ENCODE measurements around the gene PPIP5K1. TPM values are rescaled to one million over a fixed set of nuclear protein-coding genes. Genes with fewer than 3 reads are reported as not detected.

PPIP5K1 gene
- total RNA-seq, 1 experiment from 2014 or later: 62.4 TPM

DNA sequence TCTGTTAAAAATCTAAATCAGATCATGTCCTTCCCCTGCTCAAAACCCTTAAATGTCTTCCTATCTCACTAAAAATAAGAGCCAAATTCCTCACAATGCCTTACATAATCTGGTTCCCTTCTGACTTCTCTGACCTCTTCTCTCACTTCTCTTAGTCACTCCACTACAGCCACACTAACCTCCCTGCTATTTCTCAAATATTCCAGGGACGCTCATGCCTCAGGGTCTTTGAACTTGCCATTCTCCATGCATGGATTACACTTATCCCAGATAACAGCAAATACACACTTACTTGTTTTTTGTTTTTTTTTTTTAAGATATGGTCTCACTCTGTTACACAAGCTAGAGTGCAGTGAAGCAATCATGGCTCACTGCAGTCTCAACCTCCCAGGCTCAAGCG lies 105.6 kb downstream of the PPIP5K1 start:
- H3K79me2 ChIP-seq (ENCODE audit: insufficient read depth, low read length): no peaks in the 10 kb centered on the region; the same call in 1 of the 2 replicates
- no peaks in the 10 kb centered on the region for H3K9me3 ChIP-seq (ENCODE audit: control insufficient read depth in 1 of 2, insufficient read depth in 1 of 2, low read depth in 1 of 2, low read length in 2 of 2)
- ATAC-seq (no peak), DNase-seq (ENCODE audit: low read depth, low spot score) (no peak)
- ChIA-PET CTCF (no interaction called here), RAD21 (ENCODE audit: low non-redundant PET in 1 of 2, low total read pairs in 2 of 2, uncharacterized antibody in 2 of 2, unreplicated experiment in 2 of 2) (no interaction called here), POLR2A (no interaction called here)
- H3K9ac ChIP-seq (ENCODE audit: low read length): no peak overlapping the region
- no peak overlapping the region for H3K4me3 ChIP-seq (replicated peaks in 1 of 2; ENCODE audit: low read depth in 1 of 2, low read length in 2 of 2)
- intact Hi-C loops (cut with micrococcal nuclease): no loop called here
- H3K4me2 ChIP-seq (ENCODE audit: low read length): no peak overlapping the region
- TF ChIP-seq YY1 (IDR thresholded peaks at IDR 0.05; ENCODE audit: extremely low read depth, insufficient replicate concordance, low read depth, low read length): no peak
- TF ChIP-seq CTCF (IDR thresholded peaks at IDR 0.05 in 2 of 3, conservative IDR thresholded peaks at IDR 0.05 in 1 of 3; ENCODE audit: borderline replicate concordance in 1 of 3, insufficient read depth in 1 of 3, low read depth in 2 of 3, low read length in 2 of 3): no peak
- H4K20me1 ChIP-seq (ENCODE audit: insufficient read depth): no peaks in the 10 kb centered on the region
- no peak overlapping the region for H2AFZ ChIP-seq (ENCODE audit: low read depth, low read length, poor library complexity, severe bottlenecking)
- H3K27ac ChIP-seq (ENCODE audit: low read depth, low read length): no peak overlapping the region
- H3K36me3 ChIP-seq (ENCODE audit: control insufficient read depth in 1 of 2, insufficient read depth in 2 of 2, low read length in 2 of 2): peaks cover 14 to 32% of the 10 kb centered on the region in 2 experiments
- no peaks in the 10 kb centered on the region for H3K27me3 ChIP-seq (ENCODE audit: insufficient read depth, low read length)
- H3K4me1 ChIP-seq (ENCODE audit: control insufficient read depth in 1 of 2, insufficient read depth in 2 of 2, low read length in 2 of 2): no peaks in the 10 kb centered on the region
- no peaks in the 10 kb centered on the region for H3K9me2 ChIP-seq (ENCODE audit: insufficient read depth)
- BruUV-seq (replicated peaks): no TSS peak

Other genes starting within 250 kb of the PPIP5K1 start
- 27.3 TPM for gene ZSCAN29, start 219.2 kb downstream of the PPIP5K1 start, total RNA-seq (2021; ENCODE audit: unreplicated experiment)
- 38.6 TPM for gene TUBGCP4, start 219.1 kb downstream of the PPIP5K1 start, total RNA-seq (2021; ENCODE audit: unreplicated experiment)
- 54.1 TPM for gene TP53BP1, start 97.1 kb downstream of the PPIP5K1 start, total RNA-seq (2021; ENCODE audit: unreplicated experiment)
- gene MAP1A, start 72.6 kb downstream of the PPIP5K1 start, total RNA-seq (2021; ENCODE audit: unreplicated experiment): 1.9 TPM
- gene CKMT1B, start 3.8 kb upstream of the PPIP5K1 start, total RNA-seq (2021; ENCODE audit: unreplicated experiment): 24.4 TPM
- 0.91 TPM for gene STRC, start 28.6 kb upstream of the PPIP5K1 start, total RNA-seq (2021; ENCODE audit: unreplicated experiment)
- 3.6 TPM for gene CATSPER2, start 58.6 kb upstream of the PPIP5K1 start, total RNA-seq (2021; ENCODE audit: unreplicated experiment)
- gene CKMT1A, start 103.7 kb upstream of the PPIP5K1 start, total RNA-seq (2021; ENCODE audit: unreplicated experiment): 21.6 TPM
- 435 TPM for gene PDIA3, start 156.2 kb upstream of the PPIP5K1 start, total RNA-seq (2021; ENCODE audit: unreplicated experiment)
- 16.2 TPM for gene ELL3, start 186.8 kb upstream of the PPIP5K1 start, total RNA-seq (2021; ENCODE audit: unreplicated experiment)
- 656 TPM for gene SERF2, start 202.1 kb upstream of the PPIP5K1 start, total RNA-seq (2021; ENCODE audit: unreplicated experiment)
- gene SERINC4, start 210.0 kb upstream of the PPIP5K1 start, total RNA-seq (2021; ENCODE audit: unreplicated experiment): 0.12 TPM
- 20.6 TPM for gene HYPK, start 210.4 kb upstream of the PPIP5K1 start, total RNA-seq (2021; ENCODE audit: unreplicated experiment)
- 32.7 TPM for gene MFAP1, start 234.5 kb upstream of the PPIP5K1 start, total RNA-seq (2021; ENCODE audit: unreplicated experiment)
- 33.0 TPM for gene WDR76, start 236.8 kb upstream of the PPIP5K1 start, total RNA-seq (2021; ENCODE audit: unreplicated experiment)